Measurements from ENCODE around the gene ZFPM1. TPM values are rescaled to one million over a fixed set of nuclear protein-coding genes. Genes with fewer than 3 reads are reported as not detected.

The ZFPM1 gene
- total and polyA plus RNA-seq, 2 of the 8 experiments (the other 6 are each of a cell fraction or from before 2014, with no cell fraction given) = 0.74 to 4.8 TPM

- Histone ChIP-seq H3K18ac (ENCODE audit: extremely low read depth, low read length) (no peak overlapping the region), H2BK15ac (ENCODE audit: low read length) (no peak overlapping the region), H3K27ac (ENCODE audit: low read depth, low read length) (no peak overlapping the region), H4K20me1 (replicated peaks in 1 of 2; ENCODE audit: control insufficient read depth in 1 of 2, insufficient read depth in 2 of 2, low read length in 2 of 2) (peaks cover 0 to 6% of the 10 kb centered on the region in 2 experiments), H3K27me3 (replicated peaks in 1 of 4; ENCODE audit: control insufficient read depth in 3 of 4, extremely low read depth in 1 of 4, insufficient read depth in 3 of 4, low read length in 3 of 4) (peaks cover 0 to 5% (median 0%) of the 10 kb centered on the region in 4 experiments; a peak in 3 of 7 replicates), H3K79me2 (ENCODE audit: control insufficient read depth in 1 of 2, insufficient read depth in 2 of 2, low read length in 2 of 2) (no peaks in the 10 kb centered on the region), H3K4me3 (ENCODE audit: extremely low read depth in 1 of 4, insufficient read depth in 2 of 4, low read depth in 3 of 4, low read length in 4 of 4) (no peak overlapping the region), H3K14ac (ENCODE audit: insufficient read length) (no peak overlapping the region), H3K36me3 (ENCODE audit: control insufficient read depth in 2 of 4, insufficient read depth in 4 of 4, low read length in 3 of 4) (no peaks in the 10 kb centered on the region), H2BK20ac (ENCODE audit: low read length) (no peak overlapping the region), H3K56ac (replicated peaks; ENCODE audit: insufficient read length, low read depth, low read length) (no peak overlapping the region), H3K4ac (replicated peaks; ENCODE audit: insufficient read length, low read depth, low read length) (no peak overlapping the region), H4K8ac (ENCODE audit: extremely low read depth, insufficient read depth, low read length) (no peak overlapping the region), H2AK5ac (ENCODE audit: low read depth, low read length) (no peak overlapping the region), H3K23me2 (ENCODE audit: low read depth, low read length) (peaks cover 10% of the 10 kb centered on the region; the same call in 1 of the 2 replicates), H4K91ac (replicated peaks; ENCODE audit: insufficient read length, low read length) (peak overlapping the region; percentile 40), H3K4me2 (ENCODE audit: insufficient read depth in 1 of 2, low read depth in 2 of 2, low read length in 2 of 2) (no peak overlapping the region), H3K79me1 (ENCODE audit: low read depth, low read length) (0 out of 2 replicates have a peak, but pooled peaks cover under 1% of the 10 kb centered on the region), H2BK5ac (ENCODE audit: low read depth, low read length) (no peak overlapping the region), H4K5ac (ENCODE audit: insufficient read length, low read depth, low read length) (no peak overlapping the region), H3K9me3 (ENCODE audit: insufficient read depth in 2 of 2, low read depth in 1 of 2, low read length in 1 of 2) (peaks cover 0 to 7% of the 10 kb centered on the region in 2 experiments; a peak in 1 of 4 replicates), H2AFZ (ENCODE audit: low read length) (no peak overlapping the region), H3K9ac (replicated peaks in 1 of 4; ENCODE audit: extremely low read depth in 1 of 4, low read depth in 3 of 4, low read length in 3 of 4) (no peak overlapping the region), H3K4me1 (replicated peaks in 1 of 4; ENCODE audit: control insufficient read depth in 3 of 4, insufficient read depth in 4 of 4, low read length in 3 of 4) (peaks cover 0 to 19% (median 6%) of the 10 kb centered on the region in 4 experiments; a peak in 6 of 7 replicates), H3K23ac (ENCODE audit: insufficient read length) (no peak overlapping the region), H2BK120ac (replicated peaks; ENCODE audit: low read depth, low read length) (no peak overlapping the region), H2BK12ac (ENCODE audit: low read depth, low read length) (no peak overlapping the region)
- CTCF ChIA-PET (ENCODE audit: partially characterized antibody) = interaction anchor here (0.6 to 4.5 kb wide), 9 partner anchors 9 to 482 kb away, joined by 3 to 36 read pairs (median 6); no protein-coding TSS in a partner anchor
- DNase-seq (ENCODE audit: low read depth in 1 of 2, low spot score in 2 of 2) (no peak), FAIRE-seq (no peak)
- POLR2A ChIA-PET (ENCODE audit: partially characterized antibody) = no interaction called here
- WGBS, 2 experiments (ENCODE audit: extremely low coverage in 1 of 2, insufficient coverage in 1 of 2, insufficient read length in 1 of 2, insufficient replicate concordance in 2 of 2, low coverage in 1 of 2, low lambda C conversion rate in 2 of 2, missing lambda C conversion rate in 1 of 2) = 91% methylated on average over 4 of the region's 4 CpGs; no CpG with 5 or more reads in 1 of the 2 experiments
- TF ChIP-seq, protein P1, sequence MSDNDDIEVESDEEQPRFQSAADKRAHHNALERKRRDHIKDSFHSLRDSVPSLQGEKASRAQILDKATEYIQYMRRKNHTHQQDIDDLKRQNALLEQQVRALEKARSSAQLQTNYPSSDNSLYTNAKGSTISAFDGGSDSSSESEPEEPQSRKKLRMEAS (IDR thresholded peaks at IDR 0.05) = no peak
- no peak for TF ChIP-seq MAFK (IDR thresholded peaks at IDR 0.05; ENCODE audit: low read depth, low read length)
- no peak for TF ChIP-seq ZNF274 (IDR thresholded peaks at IDR 0.05; ENCODE audit: borderline replicate concordance, extremely low read depth, low read length)
- TF ChIP-seq GABPA (IDR thresholded peaks at IDR 0.05; ENCODE audit: borderline replicate concordance, insufficient read depth, low read length) = no peak
- no peak for TF ChIP-seq EP300 (IDR thresholded peaks at IDR 0.05; ENCODE audit: borderline replicate concordance in 1 of 2, low read depth in 2 of 2, low read length in 2 of 2)
- TF ChIP-seq CEBPB (IDR thresholded peaks at IDR 0.05; ENCODE audit: low read depth, low read length) = no peak
Measured at GRCh38 chr16:88537859-88538258, 84.8 kb downstream of the ZFPM1 start.
